Thyroid gland (tissue), 4 donors: ENCODE results near the gene ACTR6. TPM values are rescaled to one million over a fixed set of nuclear protein-coding genes. Genes with fewer than 3 reads are reported as not detected.
"Not testable (repeated sequence)": the region's sequence is repeated elsewhere in the genome, so short reads cannot be mapped to it uniquely, and the experiment has no call there.

Experiments
- DNase-seq, 2 donors: peaks; one replicate each; pipeline ENCODE4 v3.0.0-alpha.2; 2019
- H3K27ac ChIP-seq, 3 donors: fragments of 200-600 bp; sonication (generic); 1 replicate in 2 of 3; 2 replicates in 1 of 3; pipeline ENCODE4 v1.5.1; 2016 to 2019; ENCODE audit warnings: mild to moderate bottlenecking in 1 of 3, moderate library complexity in 1 of 3
- H3K27me3 ChIP-seq: fragments of 200-600 bp; sonication (generic); one replicate; pipeline ENCODE4 v1.5.1; 2019
- H3K36me3 ChIP-seq, 2 donors: fragments of 200-600 bp; sonication (generic); one replicate each; pipeline ENCODE4 v1.5.1; 2016 to 2019
- H3K4me1 ChIP-seq, 2 donors: fragments of 200-600 bp; sonication (generic); one replicate each; pipeline ENCODE4 v1.5.1; 2017 to 2019
- H3K4me3 ChIP-seq, 3 donors: fragments of 200-600 bp; sonication (generic); replicated peaks in 1 of 3; 1 replicate in 2 of 3; 2 replicates in 1 of 3; pipeline ENCODE4 v1.5.1; 2016; ENCODE audit warnings: mild to moderate bottlenecking in 1 of 3
- H3K9me3 ChIP-seq: fragments of 200-600 bp; sonication (generic); one replicate; pipeline ENCODE4 v1.5.1; 2017
- POLR2A ChIP-seq, 2 donors: fragments of 450-650 bp; IDR thresholded peaks; one replicate each; pipeline ENCODE4 v1.6.1; 2017; ENCODE audit warnings: antibody characterized with exemption in 2 of 2, mild to moderate bottlenecking in 2 of 2, moderate library complexity in 1 of 2
- WGBS, 2 donors: methylation state at CpG; one replicate each; pipeline ENCODE4 v1.1.5; 2017; 5-methylcytosine and 5-hydroxymethylcytosine counted together
- intact Hi-C: fragments of 100-400 bp; cut with DNase I; formaldehyde crosslinking; loops from one replicate; pipeline ENCODE4 v1.15.1; 2023
- total RNA-seq, 4 donors: library from RNA; depleted of rRNA; stranded (reverse); fragments of >200 nt; gene quantifications; one replicate each; pipeline ENCODE4 v1.2.3, GENCODE V29; 2016
- TF ChIP-seq, protein P1 (sequence below), 6 experiments: fragments of 200-600 bp in 3 of 6; fragments of 450-650 bp in 3 of 6; sonication (generic) in 3 of 6; IDR thresholded peaks; one replicate each; pipeline ENCODE4 v1.5.1; 2016 to 2019; ENCODE audit warnings: antibody characterized with exemption in 6 of 6, mild to moderate bottlenecking in 2 of 6, inconsistent platforms in 1 of 6, moderate library complexity in 1 of 6

The ACTR6 gene
- total RNA-seq, 4 donors from 2014 or later = 14.4 to 18.8 (median 16.7) TPM

DNA sequence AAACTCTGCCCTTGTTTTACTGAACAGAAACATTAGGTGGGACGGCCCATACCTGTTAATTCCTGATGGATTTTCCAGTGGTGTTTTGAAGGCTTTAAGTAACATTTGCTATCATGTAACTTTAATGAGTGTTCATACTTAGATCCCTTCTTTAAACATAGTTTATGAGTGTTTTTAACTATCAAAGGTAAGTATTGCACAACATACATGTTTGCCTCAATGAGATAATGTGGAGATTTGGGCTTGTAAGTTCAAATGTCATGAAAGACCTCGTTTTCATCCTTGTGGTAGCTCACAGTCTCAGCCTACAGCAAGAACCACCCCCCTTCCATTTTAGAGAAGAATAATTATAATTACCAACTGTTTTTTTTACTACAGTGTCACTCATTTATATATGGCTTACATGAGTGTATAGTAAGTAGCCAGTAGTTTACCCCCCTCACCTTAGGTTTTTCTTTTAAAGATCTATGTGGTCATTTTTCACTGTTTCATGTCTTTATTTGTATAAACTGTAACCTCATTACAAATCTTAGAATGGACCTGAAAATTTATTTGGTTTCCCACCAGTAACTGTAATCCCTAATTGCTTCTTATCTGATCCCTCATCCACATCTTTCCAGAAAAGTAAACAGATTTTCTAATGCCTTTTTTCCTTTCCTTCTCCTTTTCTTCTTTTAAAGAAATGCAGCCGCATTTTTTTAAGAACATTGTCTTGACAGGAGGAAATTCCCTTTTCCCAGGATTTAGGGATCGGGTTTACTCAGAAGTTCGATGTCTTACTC, 18.9 kb downstream of the ACTR6 start:
- no peak for DNase-seq
- no peak overlapping the region for H3K27ac ChIP-seq
- peaks cover 12 to 17% of the 10 kb centered on the region in 2 donors for H3K36me3 ChIP-seq
- H3K4me1 ChIP-seq = peaks cover 0 to 7% of the 10 kb centered on the region in 2 donors
- H3K4me3 ChIP-seq = no peak overlapping the region
- no peaks in the 10 kb centered on the region for H3K27me3 ChIP-seq
- no peaks in the 10 kb centered on the region for H3K9me3 ChIP-seq
- 83 to 84% methylated on average over 5 of the region's 5 CpGs for WGBS, 2 donors
- TF ChIP-seq, protein P1, sequence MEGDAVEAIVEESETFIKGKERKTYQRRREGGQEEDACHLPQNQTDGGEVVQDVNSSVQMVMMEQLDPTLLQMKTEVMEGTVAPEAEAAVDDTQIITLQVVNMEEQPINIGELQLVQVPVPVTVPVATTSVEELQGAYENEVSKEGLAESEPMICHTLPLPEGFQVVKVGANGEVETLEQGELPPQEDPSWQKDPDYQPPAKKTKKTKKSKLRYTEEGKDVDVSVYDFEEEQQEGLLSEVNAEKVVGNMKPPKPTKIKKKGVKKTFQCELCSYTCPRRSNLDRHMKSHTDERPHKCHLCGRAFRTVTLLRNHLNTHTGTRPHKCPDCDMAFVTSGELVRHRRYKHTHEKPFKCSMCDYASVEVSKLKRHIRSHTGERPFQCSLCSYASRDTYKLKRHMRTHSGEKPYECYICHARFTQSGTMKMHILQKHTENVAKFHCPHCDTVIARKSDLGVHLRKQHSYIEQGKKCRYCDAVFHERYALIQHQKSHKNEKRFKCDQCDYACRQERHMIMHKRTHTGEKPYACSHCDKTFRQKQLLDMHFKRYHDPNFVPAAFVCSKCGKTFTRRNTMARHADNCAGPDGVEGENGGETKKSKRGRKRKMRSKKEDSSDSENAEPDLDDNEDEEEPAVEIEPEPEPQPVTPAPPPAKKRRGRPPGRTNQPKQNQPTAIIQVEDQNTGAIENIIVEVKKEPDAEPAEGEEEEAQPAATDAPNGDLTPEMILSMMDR (IDR thresholded peaks at IDR 0.05) = no peak
- no peak for TF ChIP-seq POLR2A (IDR thresholded peaks at IDR 0.05)
- intact Hi-C loops = no loop called here

DNA sequence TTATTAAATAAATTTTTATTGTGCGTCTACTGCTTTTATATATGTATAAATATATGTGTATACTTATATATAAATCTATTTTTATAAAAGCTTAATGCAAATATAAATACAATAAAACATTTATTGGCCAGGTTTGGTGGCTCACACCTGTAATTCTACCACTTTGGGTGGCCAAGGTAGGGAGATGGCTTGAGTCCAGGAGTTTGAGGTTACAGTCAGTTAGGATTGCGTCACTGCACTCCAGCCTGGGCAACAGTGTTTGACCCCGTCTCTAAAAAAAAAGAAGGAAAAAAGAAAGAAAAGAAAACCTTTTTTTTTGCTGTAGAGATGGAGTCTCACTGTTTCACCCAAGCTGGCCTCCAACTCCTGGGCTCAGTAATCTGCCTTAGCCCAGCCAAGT, 20.9 kb downstream of the ACTR6 start:
- Histone ChIP-seq H3K4me3 (no peak overlapping the region), H3K27me3 (no peaks in the 10 kb centered on the region), H3K4me1 (no peaks in the 10 kb centered on the region), H3K9me3 (no peaks in the 10 kb centered on the region), H3K36me3 (peaks cover 17 to 21% of the 10 kb centered on the region in 2 donors), H3K27ac (no peak overlapping the region)
- intact Hi-C loops = no loop called here
- TF ChIP-seq, protein P1 (IDR thresholded peaks at IDR 0.05) = no peak
- no peak for TF ChIP-seq POLR2A (IDR thresholded peaks at IDR 0.05)
- WGBS, 2 donors = 92 to 95% methylated on average over 3 of the region's 3 CpGs
- no peak for DNase-seq

DNA sequence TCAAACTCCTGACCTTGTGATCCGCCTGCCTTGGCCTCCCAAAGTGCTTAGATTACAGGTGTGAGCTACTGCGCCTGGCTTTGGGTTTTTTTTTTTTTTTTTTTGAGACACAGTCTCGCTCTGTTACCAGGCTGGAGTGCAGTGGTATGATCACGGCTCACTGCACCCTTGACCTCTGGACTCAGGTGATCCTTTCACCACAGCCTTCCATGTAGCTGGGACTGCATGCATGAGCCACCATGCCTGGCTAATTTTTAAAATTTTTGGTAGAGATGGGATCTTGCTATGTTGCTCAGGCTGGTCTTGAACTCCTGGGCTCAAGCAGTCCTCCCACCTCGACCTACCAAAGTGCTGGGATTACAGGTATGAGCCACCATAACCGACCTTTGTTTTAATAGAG, 21.6 kb downstream of the ACTR6 start:
- DNase-seq, H3K4me1 ChIP-seq, H3K27me3 ChIP-seq, H3K27ac ChIP-seq, intact Hi-C loops, H3K9me3 ChIP-seq, H3K4me3 ChIP-seq: not testable (repeated sequence)
- H3K36me3 ChIP-seq = peaks cover 17 to 21% of the 10 kb centered on the region in 2 donors
- WGBS, 2 donors = 93 to 96% methylated on average over 6 of the region's 6 CpGs

DNA sequence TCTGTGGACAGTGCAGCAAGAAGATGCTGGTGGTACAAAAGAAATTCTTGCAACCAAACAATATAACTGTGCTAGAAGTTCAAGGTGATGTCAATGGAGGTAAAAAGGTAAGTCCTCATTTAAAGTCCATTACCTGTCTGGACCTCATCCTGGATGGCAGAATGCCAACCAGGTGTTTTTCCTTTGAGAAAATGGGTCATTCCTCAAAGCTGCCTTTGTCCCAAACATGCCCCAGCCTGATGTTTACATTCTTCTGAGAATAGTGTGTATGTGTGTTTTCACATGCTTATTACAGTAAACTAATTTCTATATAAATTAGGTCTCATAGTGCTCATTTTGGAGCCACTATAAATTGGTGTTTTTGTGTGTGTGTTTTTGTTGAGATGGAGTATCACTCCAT, 24.9 kb downstream of the ACTR6 start:
- Histone ChIP-seq H3K27me3 (no peaks in the 10 kb centered on the region), H3K27ac (no peak overlapping the region), H3K9me3 (no peaks in the 10 kb centered on the region), H3K4me1 (no peaks in the 10 kb centered on the region), H3K36me3 (peaks cover 4 to 9% of the 10 kb centered on the region in 2 donors), H3K4me3 (no peak overlapping the region)
- intact Hi-C loops = no loop called here
- no peak for DNase-seq
- TF ChIP-seq, protein P1 (IDR thresholded peaks at IDR 0.05) = no peak
- no peak for TF ChIP-seq POLR2A (IDR thresholded peaks at IDR 0.05)

DNA sequence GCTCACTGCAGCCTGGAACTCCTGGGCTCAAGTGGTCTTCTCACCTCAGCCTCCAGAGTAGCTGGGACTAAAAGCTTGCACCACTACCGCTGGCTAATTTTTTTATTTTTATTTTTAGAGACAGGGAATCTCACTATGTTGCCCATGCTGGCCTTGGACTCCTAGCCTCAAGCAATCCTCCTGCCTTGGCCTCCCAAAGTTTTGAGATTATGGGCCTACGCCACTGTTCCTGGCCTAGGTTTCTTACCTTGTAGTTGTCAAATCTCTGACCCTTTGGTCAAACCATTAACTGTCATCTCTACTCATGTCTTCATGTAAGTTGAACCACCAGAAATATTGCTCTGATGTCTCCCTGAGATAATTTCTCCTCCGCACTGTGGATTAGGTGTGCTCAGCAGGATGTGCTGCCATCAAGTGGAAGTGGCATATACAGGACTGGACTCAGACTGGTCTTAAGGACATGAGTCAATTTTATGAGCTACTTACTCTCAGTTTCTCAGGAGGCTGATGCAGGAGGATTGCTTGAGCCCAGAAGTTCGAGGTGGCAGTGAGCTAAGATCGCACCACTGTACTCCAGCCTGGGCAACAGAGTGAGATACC, 28.5 kb downstream of the ACTR6 start:
- H3K4me3 ChIP-seq = no peak overlapping the region
- H3K4me1 ChIP-seq = no peaks in the 10 kb centered on the region
- H3K27ac ChIP-seq = no peak overlapping the region
- H3K36me3 ChIP-seq = peaks cover 0 to 9% of the 10 kb centered on the region in 2 donors
- intact Hi-C loops = no loop called here
- DNase-seq = no peak
- H3K9me3 ChIP-seq = no peaks in the 10 kb centered on the region
- TF ChIP-seq, protein P1 (IDR thresholded peaks at IDR 0.05) = no peak
- TF ChIP-seq POLR2A (IDR thresholded peaks at IDR 0.05) = no peak
- no peaks in the 10 kb centered on the region for H3K27me3 ChIP-seq
- WGBS, 2 donors = 87 to 98% methylated on average over 5 of the region's 5 CpGs
